HEK293 (cell line): ENCODE data around the gene IRX2.

Source experiments
- BCL11B ChIP-seq: fragments of 450-650 bp; formaldehyde crosslinking; IDR thresholded peaks from 2 replicates; pipeline ENCODE4 v1.5.1; 2016; ENCODE audit warnings: low read depth, missing biosample characterization, missing genetic modification characterization
- CTCF ChIP-seq: fragments of 450-650 bp; formaldehyde crosslinking; IDR thresholded peaks from 2 replicates; pipeline ENCODE4 v1.5.1; 2016; ENCODE audit warnings: missing biosample characterization, missing genetic modification characterization
- REST ChIP-seq: fragments of 450-650 bp; formaldehyde crosslinking; IDR thresholded peaks from 2 replicates; pipeline ENCODE4 v1.5.1; 2016; ENCODE audit warnings: missing biosample characterization, missing genetic modification characterization
- SP2 ChIP-seq: fragments of 450-650 bp; formaldehyde crosslinking; IDR thresholded peaks from 2 replicates; pipeline ENCODE4 v1.5.1; 2016; ENCODE audit warnings: missing biosample characterization, missing genetic modification characterization
- ZBTB8A ChIP-seq: fragments of 450-650 bp; formaldehyde crosslinking; IDR thresholded peaks from 2 replicates; pipeline ENCODE4 v1.5.1; 2016; ENCODE audit warnings: missing biosample characterization, missing genetic modification characterization
- ZNF24 ChIP-seq: fragments of 450-650 bp; formaldehyde crosslinking; IDR thresholded peaks from 2 replicates; pipeline ENCODE4 v1.5.1; 2016; ENCODE audit warnings: missing biosample characterization, missing genetic modification characterization
- ZNF266 ChIP-seq: fragments of 450-650 bp; formaldehyde crosslinking; IDR thresholded peaks from 2 replicates; pipeline ENCODE4 v1.5.1; 2016; ENCODE audit warnings: missing biosample characterization, missing genetic modification characterization, low read depth
- ZNF501 ChIP-seq: fragments of 450-650 bp; formaldehyde crosslinking; IDR thresholded peaks from 2 replicates; pipeline ENCODE4 v1.5.1; 2016; ENCODE audit warnings: missing biosample characterization, missing genetic modification characterization
- ZNF521 ChIP-seq: fragments of 450-650 bp; formaldehyde crosslinking; IDR thresholded peaks from 2 replicates; pipeline ENCODE4 v1.5.1; 2017; ENCODE audit warnings: missing biosample characterization, mild to moderate bottlenecking, missing genetic modification characterization
- ZNF645 ChIP-seq: fragments of 450-650 bp; formaldehyde crosslinking; IDR thresholded peaks from 2 replicates; pipeline ENCODE4; 2016; ENCODE audit warnings: missing biosample characterization, missing genetic modification characterization
- ZNF658 ChIP-seq: fragments of 450-650 bp; formaldehyde crosslinking; IDR thresholded peaks from 2 replicates; pipeline ENCODE4; 2016; ENCODE audit warnings: missing biosample characterization, missing genetic modification characterization
- TF ChIP-seq, protein P1 (sequence below): sonication (generic); formaldehyde crosslinking; IDR thresholded peaks from 2 replicates; pipeline ENCODE4 v1.8.1; 2022; ENCODE audit warnings: mild to moderate bottlenecking, moderate library complexity, missing genetic modification reagents
- TF ChIP-seq, protein P2 (sequence below): fragments of 450-650 bp; formaldehyde crosslinking; IDR thresholded peaks from 2 replicates; pipeline ENCODE4 v1.5.1; 2017; ENCODE audit warnings: missing biosample characterization, missing genetic modification characterization
- TF ChIP-seq, protein P3 (sequence below): fragments of 450-650 bp; formaldehyde crosslinking; IDR thresholded peaks from 2 replicates; pipeline ENCODE4 v1.5.1; 2016; ENCODE audit warnings: missing biosample characterization, missing genetic modification characterization, borderline replicate concordance

DNA sequence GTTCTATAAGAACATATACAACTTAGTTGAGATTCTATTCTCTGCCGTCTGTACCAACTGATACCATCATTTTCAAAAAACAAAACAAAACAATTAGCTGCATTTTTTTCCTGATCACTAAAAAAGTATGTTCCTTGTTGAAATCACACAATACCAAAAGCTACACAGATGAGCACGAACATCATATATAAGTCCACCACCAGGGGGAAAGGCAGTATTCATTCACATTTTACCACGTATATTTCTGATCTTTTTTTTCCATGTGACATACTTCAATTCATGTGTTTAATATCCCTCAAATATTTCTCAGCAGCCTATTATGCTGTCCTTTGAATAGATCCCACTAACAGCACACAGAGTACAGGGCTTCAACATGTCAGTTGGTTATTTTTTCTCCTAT, 40.6 kb downstream of the IRX2 start:
- no peak for TF ChIP-seq CTCF (tag by site-specific recombination)
- TF ChIP-seq ZNF501 (tag by site-specific recombination): no peak
- no peak for TF ChIP-seq REST (tag by site-specific recombination)
- TF ChIP-seq, protein P1, sequence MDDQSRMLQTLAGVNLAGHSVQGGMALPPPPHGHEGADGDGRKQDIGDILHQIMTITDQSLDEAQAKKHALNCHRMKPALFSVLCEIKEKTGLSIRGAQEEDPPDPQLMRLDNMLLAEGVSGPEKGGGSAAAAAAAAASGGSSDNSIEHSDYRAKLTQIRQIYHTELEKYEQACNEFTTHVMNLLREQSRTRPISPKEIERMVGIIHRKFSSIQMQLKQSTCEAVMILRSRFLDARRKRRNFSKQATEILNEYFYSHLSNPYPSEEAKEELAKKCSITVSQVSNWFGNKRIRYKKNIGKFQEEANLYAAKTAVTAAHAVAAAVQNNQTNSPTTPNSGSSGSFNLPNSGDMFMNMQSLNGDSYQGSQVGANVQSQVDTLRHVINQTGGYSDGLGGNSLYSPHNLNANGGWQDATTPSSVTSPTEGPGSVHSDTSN (CRISPR knock-in tag): no peak
- no peak for TF ChIP-seq ZBTB8A (tag by site-specific recombination)
- TF ChIP-seq ZNF266 (tag by site-specific recombination): no peak
- TF ChIP-seq, protein P2, sequence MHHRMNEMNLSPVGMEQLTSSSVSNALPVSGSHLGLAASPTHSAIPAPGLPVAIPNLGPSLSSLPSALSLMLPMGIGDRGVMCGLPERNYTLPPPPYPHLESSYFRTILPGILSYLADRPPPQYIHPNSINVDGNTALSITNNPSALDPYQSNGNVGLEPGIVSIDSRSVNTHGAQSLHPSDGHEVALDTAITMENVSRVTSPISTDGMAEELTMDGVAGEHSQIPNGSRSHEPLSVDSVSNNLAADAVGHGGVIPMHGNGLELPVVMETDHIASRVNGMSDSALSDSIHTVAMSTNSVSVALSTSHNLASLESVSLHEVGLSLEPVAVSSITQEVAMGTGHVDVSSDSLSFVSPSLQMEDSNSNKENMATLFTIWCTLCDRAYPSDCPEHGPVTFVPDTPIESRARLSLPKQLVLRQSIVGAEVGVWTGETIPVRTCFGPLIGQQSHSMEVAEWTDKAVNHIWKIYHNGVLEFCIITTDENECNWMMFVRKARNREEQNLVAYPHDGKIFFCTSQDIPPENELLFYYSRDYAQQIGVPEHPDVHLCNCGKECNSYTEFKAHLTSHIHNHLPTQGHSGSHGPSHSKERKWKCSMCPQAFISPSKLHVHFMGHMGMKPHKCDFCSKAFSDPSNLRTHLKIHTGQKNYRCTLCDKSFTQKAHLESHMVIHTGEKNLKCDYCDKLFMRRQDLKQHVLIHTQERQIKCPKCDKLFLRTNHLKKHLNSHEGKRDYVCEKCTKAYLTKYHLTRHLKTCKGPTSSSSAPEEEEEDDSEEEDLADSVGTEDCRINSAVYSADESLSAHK: no peak
- TF ChIP-seq BCL11B (tag by site-specific recombination): no peak
- no peak for TF ChIP-seq ZNF521 (tag by site-specific recombination)
- TF ChIP-seq ZNF658: no peak
- no peak for TF ChIP-seq ZNF645 (tag by site-specific recombination)
- TF ChIP-seq ZNF24 (tag by site-specific recombination): no peak
- TF ChIP-seq, protein P3, sequence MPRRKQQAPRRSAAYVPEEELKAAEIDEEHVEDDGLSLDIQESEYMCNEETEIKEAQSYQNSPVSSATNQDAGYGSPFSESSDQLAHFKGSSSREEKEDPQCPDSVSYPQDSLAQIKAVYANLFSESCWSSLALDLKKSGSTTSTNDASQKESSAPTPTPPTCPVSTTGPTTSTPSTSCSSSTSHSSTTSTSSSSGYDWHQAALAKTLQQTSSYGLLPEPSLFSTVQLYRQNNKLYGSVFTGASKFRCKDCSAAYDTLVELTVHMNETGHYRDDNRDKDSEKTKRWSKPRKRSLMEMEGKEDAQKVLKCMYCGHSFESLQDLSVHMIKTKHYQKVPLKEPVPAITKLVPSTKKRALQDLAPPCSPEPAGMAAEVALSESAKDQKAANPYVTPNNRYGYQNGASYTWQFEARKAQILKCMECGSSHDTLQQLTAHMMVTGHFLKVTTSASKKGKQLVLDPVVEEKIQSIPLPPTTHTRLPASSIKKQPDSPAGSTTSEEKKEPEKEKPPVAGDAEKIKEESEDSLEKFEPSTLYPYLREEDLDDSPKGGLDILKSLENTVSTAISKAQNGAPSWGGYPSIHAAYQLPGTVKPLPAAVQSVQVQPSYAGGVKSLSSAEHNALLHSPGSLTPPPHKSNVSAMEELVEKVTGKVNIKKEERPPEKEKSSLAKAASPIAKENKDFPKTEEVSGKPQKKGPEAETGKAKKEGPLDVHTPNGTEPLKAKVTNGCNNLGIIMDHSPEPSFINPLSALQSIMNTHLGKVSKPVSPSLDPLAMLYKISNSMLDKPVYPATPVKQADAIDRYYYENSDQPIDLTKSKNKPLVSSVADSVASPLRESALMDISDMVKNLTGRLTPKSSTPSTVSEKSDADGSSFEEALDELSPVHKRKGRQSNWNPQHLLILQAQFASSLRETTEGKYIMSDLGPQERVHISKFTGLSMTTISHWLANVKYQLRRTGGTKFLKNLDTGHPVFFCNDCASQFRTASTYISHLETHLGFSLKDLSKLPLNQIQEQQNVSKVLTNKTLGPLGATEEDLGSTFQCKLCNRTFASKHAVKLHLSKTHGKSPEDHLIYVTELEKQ (tag by site-specific recombination): no peak
- no peak for TF ChIP-seq SP2
